Fibroblast of lung (primary cell): ENCODE measurements around the gene VPS13C. TPM values are rescaled to one million over a fixed set of nuclear protein-coding genes. Genes with fewer than 3 reads are reported as not detected.

Source experiments
- DNase-seq, 2 donors: peaks; one replicate each; pipeline versions ENCODE4 v3.0.0 to v3.0.0-alpha.2; 2010; ENCODE audit warnings: low read depth in 2 of 2
- H2AFZ ChIP-seq: 2 replicates; pipeline ENCODE4 v1.5.1; 2012; ENCODE audit warnings: low read length, control low read depth, inconsistent platforms
- H3K27ac ChIP-seq: 2 replicates; pipeline ENCODE4 v1.5.1; 2011; ENCODE audit warnings: low read length, control low read depth; ENCODE audit not compliant: insufficient read depth
- H3K27me3 ChIP-seq: 2 replicates; pipeline ENCODE4 v1.5.1; 2011; ENCODE audit warnings: mild to moderate bottlenecking, low read length; ENCODE audit not compliant: control insufficient read depth, insufficient read depth
- H3K36me3 ChIP-seq: 2 replicates; pipeline ENCODE4 v1.5.1; 2011; ENCODE audit warnings: low read length; ENCODE audit not compliant: control insufficient read depth, insufficient read depth
- H3K4me1 ChIP-seq: 2 replicates; pipeline ENCODE4 v1.5.1; 2011; ENCODE audit warnings: low read length; ENCODE audit not compliant: control insufficient read depth, insufficient read depth; ENCODE audit errors: extremely low read depth
- H3K4me2 ChIP-seq: 2 replicates; pipeline ENCODE4 v1.5.1; 2011; ENCODE audit warnings: low read length, control low read depth; ENCODE audit not compliant: insufficient read depth; ENCODE audit errors: extremely low read depth
- H3K4me3 ChIP-seq, 4 experiments: fragments of 200-600 bp in 1 of 4; sonication (generic) in 1 of 4; replicated peaks in 1 of 4; 2 replicates each; pipeline ENCODE4 v1.5.1; 2011 to 2016; ENCODE audit warnings: low read length in 4 of 4, low read depth in 3 of 4, mild to moderate bottlenecking in 3 of 4, control low read depth in 2 of 4, inconsistent platforms in 1 of 4, mixed read lengths in 1 of 4; ENCODE audit not compliant: insufficient read depth in 1 of 4; ENCODE audit errors: control extremely low read depth in 1 of 4
- H3K79me2 ChIP-seq: 2 replicates; pipeline ENCODE4 v1.5.1; 2012; ENCODE audit warnings: mild to moderate bottlenecking, low read length, inconsistent platforms; ENCODE audit not compliant: control insufficient read depth, insufficient read depth
- H3K9ac ChIP-seq: 2 replicates; pipeline ENCODE4 v1.5.1; 2011; ENCODE audit warnings: mild to moderate bottlenecking, low read length, control low read depth; ENCODE audit not compliant: insufficient read depth
- H3K9me3 ChIP-seq: 2 replicates; pipeline ENCODE4 v1.5.1; 2012; ENCODE audit warnings: low read depth, low read length; ENCODE audit not compliant: control insufficient read depth, insufficient read depth
- H4K20me1 ChIP-seq: 2 replicates; pipeline ENCODE4 v1.5.1; 2011; ENCODE audit warnings: low read length; ENCODE audit not compliant: control insufficient read depth, insufficient read depth; ENCODE audit errors: extremely low read depth
- CTCF ChIP-seq, 2 donors: IDR thresholded peaks in 1 of 2; conservative IDR thresholded peaks in 1 of 2; 1 replicate in 1 of 2; 2 replicates in 1 of 2; pipeline ENCODE4 v1.5.1; 2011 to 2012; ENCODE audit warnings: low read length in 2 of 2, control low read depth in 1 of 2, inconsistent platforms in 1 of 2, low read depth in 1 of 2, mild to moderate bottlenecking in 1 of 2
- EZH2 ChIP-seq: IDR thresholded peaks from 2 replicates; pipeline ENCODE4 v1.5.1; 2012; ENCODE audit warnings: low read length, control low read depth, mild to moderate bottlenecking; ENCODE audit errors: missing control alignments
- polyA plus RNA-seq, 2 donors: library from polyadenylated mRNA; depleted of rRNA in 1 of 2; stranded (reverse) in 1 of 2; unstranded in 1 of 2; fragments of >200 nt; gene quantifications; 2 replicates each; pipeline ENCODE4 v1.2.1, GENCODE V29; 2011 to 2012; ENCODE audit warnings: missing spikeins in 1 of 2
- total RNA-seq: library from RNA; depleted of rRNA; stranded (reverse); fragments of >200 nt; gene quantifications from 2 replicates; pipeline ENCODE4 v1.2.1, GENCODE V29; 2014

The VPS13C gene
- total and polyA plus RNA-seq, 2 donors (not counting 1 experiment from before 2014, with no cell fraction given), result 19.6 to 82.7 TPM

GRCh38 chr15:61974118-61974517 is 86.1 kb downstream of the VPS13C start:
- Histone ChIP-seq H3K79me2 (no peaks in the 10 kb centered on the region), H3K9ac (no peak overlapping the region), H3K4me3 (no peak overlapping the region), H3K36me3 (peaks cover 2% of the 10 kb centered on the region), H4K20me1 (no peaks in the 10 kb centered on the region), H3K27ac (no peak overlapping the region), H2AFZ (no peak overlapping the region), H3K27me3 (no peaks in the 10 kb centered on the region), H3K4me1 (no peaks in the 10 kb centered on the region), H3K4me2 (no peak overlapping the region), H3K9me3 (no peaks in the 10 kb centered on the region)
- TF ChIP-seq CTCF (conservative IDR thresholded peaks at IDR 0.05 in 1 of 2, IDR thresholded peaks at IDR 0.05 in 1 of 2; ENCODE audit: low read depth in 1 of 2, low read length in 2 of 2) (no peak), EZH2 (no peak)
- no peak for DNase-seq

DNA sequence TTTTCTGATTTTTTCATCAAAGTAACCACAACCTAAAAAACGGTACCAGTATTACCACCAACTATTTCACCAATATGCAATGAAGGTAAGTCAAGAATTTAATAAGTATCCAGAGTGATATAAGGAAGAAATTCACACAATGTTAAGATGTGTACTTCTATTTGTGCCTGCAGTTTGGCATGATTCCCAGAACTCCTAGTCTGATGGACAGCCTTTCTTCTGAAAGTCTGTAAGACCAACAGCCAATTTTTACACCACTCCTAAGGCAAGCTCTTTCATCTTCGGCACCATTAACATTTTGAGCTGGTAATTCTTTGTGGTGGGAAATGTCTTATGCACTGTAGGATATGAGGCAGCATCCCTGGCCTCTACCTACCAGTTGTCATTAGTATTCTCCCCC is 108.3 kb downstream of the VPS13C start:
- no peaks in the 10 kb centered on the region for H3K9me3 ChIP-seq
- no peak overlapping the region for H3K4me2 ChIP-seq
- H3K36me3 ChIP-seq, result no peaks in the 10 kb centered on the region
- H3K4me1 ChIP-seq, result no peaks in the 10 kb centered on the region
- no peaks in the 10 kb centered on the region for H3K27me3 ChIP-seq
- H2AFZ ChIP-seq, result no peak overlapping the region
- peak; percentile 10 to 17 for DNase-seq
- TF ChIP-seq EZH2 (no peak), CTCF (conservative IDR thresholded peaks at IDR 0.05 in 1 of 2, IDR thresholded peaks at IDR 0.05 in 1 of 2; ENCODE audit: low read depth in 1 of 2, low read length in 2 of 2) (no peak)
- H3K9ac ChIP-seq, result no peak overlapping the region
- no peak overlapping the region for H3K27ac ChIP-seq
- H3K79me2 ChIP-seq, result no peaks in the 10 kb centered on the region
- no peaks in the 10 kb centered on the region for H4K20me1 ChIP-seq
- H3K4me3 ChIP-seq, result no peak overlapping the region

- Histone ChIP-seq H2AFZ (no peak overlapping the region), H3K27me3 (no peaks in the 10 kb centered on the region), H3K4me3 (no peak overlapping the region), H3K9ac (no peak overlapping the region), H3K27ac (no peak overlapping the region), H3K36me3 (no peaks in the 10 kb centered on the region), H4K20me1 (no peaks in the 10 kb centered on the region), H3K79me2 (no peaks in the 10 kb centered on the region), H3K9me3 (no peaks in the 10 kb centered on the region), H3K4me1 (no peaks in the 10 kb centered on the region), H3K4me2 (no peak overlapping the region)
- peak; percentile 39 to 49 for DNase-seq
- TF ChIP-seq CTCF (conservative IDR thresholded peaks at IDR 0.05 in 1 of 2, IDR thresholded peaks at IDR 0.05 in 1 of 2; ENCODE audit: low read depth in 1 of 2, low read length in 2 of 2) (no peak), EZH2 (no peak)
These were observed 113.5 kb downstream of the VPS13C start for GRCh38 chr15:61946778-61947177.
